SK-N-MC (cell line): ENCODE results near the gene FRMD4A.

Experiments used
- EZH2 ChIP-seq: fragments of 200-600 bp; sonication (generic); IDR thresholded peaks from one replicate; pipeline ENCODE4 v1.6.1; 2017; ENCODE audit warnings: antibody characterized with exemption
- POLR2AphosphoS5 ChIP-seq: IDR thresholded peaks from 2 replicates; pipeline ENCODE4 v1.6.1; 2012; ENCODE audit warnings: mild to moderate bottlenecking, low read depth, low read length, borderline replicate concordance

DNA sequence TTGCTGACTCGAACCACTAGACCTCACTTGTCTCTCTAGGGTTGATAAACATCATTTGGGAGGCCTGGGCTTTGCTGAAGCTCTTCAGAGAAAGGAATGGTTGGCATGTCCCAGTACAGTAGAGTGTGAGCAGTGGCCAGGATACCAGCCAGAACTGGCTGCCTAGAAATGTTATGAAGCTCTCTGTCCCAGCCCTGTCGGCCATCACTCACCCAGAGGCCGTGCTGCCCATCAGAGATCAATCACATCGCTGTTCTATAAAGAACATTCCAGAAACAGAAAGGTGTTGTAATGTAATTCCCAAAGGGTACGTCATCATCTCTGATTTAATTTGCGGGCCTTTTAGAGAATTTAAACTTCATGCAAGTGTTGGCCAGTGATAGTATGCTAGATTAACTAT is 632.5 kb downstream of the FRMD4A start:
- no peak for TF ChIP-seq EZH2
- TF ChIP-seq POLR2AphosphoS5, result no peak
